ENCODE results near the gene AFTPH.

Gene AFTPH

GRCh38 chr2:64613276-64613675, 89.1 kb downstream of the AFTPH start:
- DNase-seq (ENCODE audit: low read depth) = no peak

- DNase-seq (ENCODE audit: low read depth) = no peak
Measured at GRCh38 chr2:64615192-64615763, 91.2 kb downstream of the AFTPH start.

- DNase-seq (ENCODE audit: low read depth) = no peak
Measured at GRCh38 chr2:64615844-64616536, 91.9 kb downstream of the AFTPH start.

GRCh38 chr2:64617631-64618151, 93.6 kb downstream of the AFTPH start:
- no peak for DNase-seq (ENCODE audit: low read depth)

GRCh38 chr2:64620661-64621060, 96.5 kb downstream of the AFTPH start:
- no peak for DNase-seq (ENCODE audit: low read depth)

- no peak for DNase-seq (ENCODE audit: low read depth)
Measured at GRCh38 chr2:64622443-64623241, 98.5 kb downstream of the AFTPH start.

GRCh38 chr2:64623242-64623850, 99.2 kb downstream of the AFTPH start:
- DNase-seq (ENCODE audit: low read depth) = no peak

GRCh38 chr2:64624108-64624610, 100.0 kb downstream of the AFTPH start:
- no peak for DNase-seq (ENCODE audit: low read depth)

- DNase-seq (ENCODE audit: low read depth) = no peak
Measured at GRCh38 chr2:64624862-64625261, 100.7 kb downstream of the AFTPH start.

GRCh38 chr2:64625299-64626145, 101.4 kb downstream of the AFTPH start:
- no peak for DNase-seq (ENCODE audit: low read depth)

GRCh38 chr2:64626146-64626809, 102.2 kb downstream of the AFTPH start:
- DNase-seq (ENCODE audit: low read depth) = no peak

GRCh38 chr2:64626963-64627760, 103.0 kb downstream of the AFTPH start:
- no peak for DNase-seq (ENCODE audit: low read depth)

GRCh38 chr2:64627860-64628841, 104.0 kb downstream of the AFTPH start:
- DNase-seq (ENCODE audit: low read depth) = no peak

GRCh38 chr2:64629329-64629781, 105.2 kb downstream of the AFTPH start:
- no peak for DNase-seq (ENCODE audit: low read depth)

- no peak for DNase-seq (ENCODE audit: low read depth)
Measured at GRCh38 chr2:64629875-64630274, 105.7 kb downstream of the AFTPH start.

GRCh38 chr2:64630752-64631151, 106.6 kb downstream of the AFTPH start:
- DNase-seq (ENCODE audit: low read depth) = no peak

GRCh38 chr2:64631771-64632170, 107.6 kb downstream of the AFTPH start:
- DNase-seq (ENCODE audit: low read depth) = no peak
